PFSK-1 (cell line): Measurements from ENCODE around the gene PAX8.

Experiments
- FOXP2 ChIP-seq: optimal IDR thresholded peaks from 2 replicates; pipeline ENCODE3; 2011; ENCODE audit warnings: borderline replicate concordance, control low read depth, inconsistent platforms; ENCODE audit not compliant: insufficient read depth; ENCODE audit errors: extremely low read length, extremely low read depth
- POLR2AphosphoS5 ChIP-seq: IDR thresholded peaks from 2 replicates; pipeline ENCODE4 v1.6.1; 2012; ENCODE audit warnings: low read depth, mild to moderate bottlenecking, control low read depth, low read length, moderate library complexity
- REST ChIP-seq, 2 experiments: IDR thresholded peaks; 2 replicates each; pipeline versions ENCODE4 v1.6.1 to v1.8.0; 2011 to 2012; ENCODE audit warnings: low read depth in 2 of 2, low read length in 2 of 2, control low read depth in 1 of 2, inconsistent platforms in 1 of 2, mild to moderate bottlenecking in 1 of 2, moderate library complexity in 1 of 2; ENCODE audit not compliant: insufficient read depth in 1 of 2
- SIN3A ChIP-seq: IDR thresholded peaks from 2 replicates; pipeline ENCODE4 v1.6.1; 2012; ENCODE audit warnings: mild to moderate bottlenecking, low read length, moderate library complexity, borderline replicate concordance; ENCODE audit not compliant: insufficient read depth
- TAF1 ChIP-seq: IDR thresholded peaks from 2 replicates; pipeline ENCODE4 v1.6.1; 2012; ENCODE audit warnings: low read length, control low read depth, borderline replicate concordance; ENCODE audit not compliant: insufficient read depth

Gene PAX8

GRCh38 chr2:113305146-113305545 is 26.4 kb upstream of the PAX8 start:
- TF ChIP-seq SIN3A (no peak), FOXP2 (no peak), POLR2AphosphoS5 (no peak), REST (IDR thresholded peaks at IDR 0.05; ENCODE audit: insufficient read depth in 1 of 2, low read depth in 2 of 2, low read length in 2 of 2) (no peak), TAF1 (no peak)

- TF ChIP-seq POLR2AphosphoS5 = no peak
Observed at GRCh38 chr2:113304702-113305101, 26.0 kb upstream of the PAX8 start.

- no peak for TF ChIP-seq FOXP2
- no peak for TF ChIP-seq POLR2AphosphoS5
- TF ChIP-seq REST (IDR thresholded peaks at IDR 0.05; ENCODE audit: insufficient read depth in 1 of 2, low read depth in 2 of 2, low read length in 2 of 2) = no peak
- no peak for TF ChIP-seq SIN3A
- TF ChIP-seq TAF1 = no peak
Observed at GRCh38 chr2:113300281-113300680, 21.6 kb upstream of the PAX8 start.

GRCh38 chr2:113298176-113298575 is 19.5 kb upstream of the PAX8 start:
- no peak for TF ChIP-seq POLR2AphosphoS5
- no peak for TF ChIP-seq FOXP2

GRCh38 chr2:113291191-113291590 is 12.5 kb upstream of the PAX8 start:
- no peak for TF ChIP-seq REST (IDR thresholded peaks at IDR 0.05; ENCODE audit: insufficient read depth in 1 of 2, low read depth in 2 of 2, low read length in 2 of 2)
- no peak for TF ChIP-seq SIN3A
- no peak for TF ChIP-seq TAF1
- TF ChIP-seq POLR2AphosphoS5 = no peak
- TF ChIP-seq FOXP2 = no peak

- TF ChIP-seq TAF1 = no peak
- TF ChIP-seq FOXP2 = no peak
Observed at GRCh38 chr2:113285816-113286215, 7.1 kb upstream of the PAX8 start.

- TF ChIP-seq TAF1 (no peak), SIN3A (no peak), REST (IDR thresholded peaks at IDR 0.05; ENCODE audit: insufficient read depth in 1 of 2, low read depth in 2 of 2, low read length in 2 of 2) (no peak)
Observed at GRCh38 chr2:113284476-113284875, 5.8 kb upstream of the PAX8 start.
